Measurements from ENCODE around the gene PDLIM5. TPM values are rescaled to one million over a fixed set of nuclear protein-coding genes. Genes with fewer than 3 reads are reported as not detected.

PDLIM5 gene
- total and polyA plus RNA-seq, 4 donors = 20.4 to 93.4 (median 59.8) TPM

DNA sequence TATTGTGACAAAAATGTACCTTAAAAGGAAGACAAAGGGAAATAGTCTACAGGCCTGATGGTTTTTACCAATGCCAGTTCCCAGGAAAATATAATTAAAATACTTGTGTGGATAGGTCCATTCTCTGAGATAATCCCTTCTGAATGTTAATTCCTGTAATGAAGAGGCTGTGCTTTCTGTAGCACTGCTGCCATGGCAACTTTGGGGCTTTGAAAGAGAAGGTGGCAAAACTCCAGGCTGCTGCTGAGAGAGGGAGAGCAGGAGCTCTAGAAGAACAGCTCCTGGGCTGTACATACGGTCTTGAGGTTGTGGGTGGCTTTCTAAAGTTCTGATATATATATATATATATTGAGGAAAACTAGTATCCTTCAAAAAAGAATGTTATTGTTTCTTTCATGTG lies 125.4 kb downstream of the PDLIM5 start:
- peaks cover 0 to 4% (median 0%) of the 10 kb centered on the region in 5 donors for H3K4me1 ChIP-seq (ENCODE audit: control insufficient read depth in 5 of 5, insufficient read depth in 5 of 5, low read length in 5 of 5)

GRCh38 chr4:94578195-94578594 lies 126.5 kb downstream of the PDLIM5 start:
- DNase-seq (peak in 2 of 3 donors; percentile 11 to 12), ATAC-seq (ENCODE audit: insufficient read depth, low FRiP score) (no peak)
- H3K27me3 ChIP-seq (ENCODE audit: control insufficient read depth in 3 of 3, insufficient read depth in 3 of 3, low read length in 2 of 3) = no peaks in the 10 kb centered on the region
- peaks cover 0 to 4% (median 0%) of the 10 kb centered on the region in 5 donors for H3K4me1 ChIP-seq (ENCODE audit: control insufficient read depth in 5 of 5, insufficient read depth in 5 of 5, low read length in 5 of 5)
- no peak overlapping the region for H3K27ac ChIP-seq (ENCODE audit: low read depth in 1 of 2, low read length in 1 of 2)
- H3K9me3 ChIP-seq (ENCODE audit: control insufficient read depth in 4 of 4, insufficient read depth in 3 of 4, low read length in 3 of 4) = no peaks in the 10 kb centered on the region
- no peak for TF ChIP-seq CTCF (IDR thresholded peaks at IDR 0.05; ENCODE audit: control extremely low read depth, extremely low read depth)
- no peak overlapping the region for H3K4me3 ChIP-seq
- WGBS, 2 donors = 87 to 93% methylated on average over 2 of the region's 2 CpGs
- H3K9ac ChIP-seq (ENCODE audit: insufficient read depth in 1 of 2, low read length in 2 of 2) = no peak overlapping the region
- H3K36me3 ChIP-seq (ENCODE audit: control insufficient read depth in 4 of 4, insufficient read depth in 4 of 4, low read length in 4 of 4) = peaks cover 0 to 4% (median 0%) of the 10 kb centered on the region in 4 donors

More for the DNA sequence above, 125.4 kb downstream of the PDLIM5 start:
- WGBS, 2 donors = 34 to 64% methylated on average over 1 of the region's 1 CpG
- ATAC-seq (ENCODE audit: insufficient read depth, low FRiP score) = no peak
- no peak overlapping the region for H3K9ac ChIP-seq (ENCODE audit: insufficient read depth in 1 of 2, low read length in 2 of 2)
- H3K27ac ChIP-seq (ENCODE audit: low read depth in 1 of 2, low read length in 1 of 2) = no peak overlapping the region
- DNase-seq = peak; percentile 60 to 74 (median 71)
- no peak for TF ChIP-seq CTCF (IDR thresholded peaks at IDR 0.05; ENCODE audit: control extremely low read depth, extremely low read depth)
- no peak overlapping the region for H3K4me3 ChIP-seq
- H3K36me3 ChIP-seq (ENCODE audit: control insufficient read depth in 4 of 4, insufficient read depth in 4 of 4, low read length in 4 of 4) = peaks cover 0 to 5% (median 2%) of the 10 kb centered on the region in 4 donors
- no peaks in the 10 kb centered on the region for H3K27me3 ChIP-seq (ENCODE audit: control insufficient read depth in 3 of 3, insufficient read depth in 3 of 3, low read length in 2 of 3)
- H3K9me3 ChIP-seq (ENCODE audit: control insufficient read depth in 4 of 4, insufficient read depth in 3 of 4, low read length in 3 of 4) = no peaks in the 10 kb centered on the region

DNA sequence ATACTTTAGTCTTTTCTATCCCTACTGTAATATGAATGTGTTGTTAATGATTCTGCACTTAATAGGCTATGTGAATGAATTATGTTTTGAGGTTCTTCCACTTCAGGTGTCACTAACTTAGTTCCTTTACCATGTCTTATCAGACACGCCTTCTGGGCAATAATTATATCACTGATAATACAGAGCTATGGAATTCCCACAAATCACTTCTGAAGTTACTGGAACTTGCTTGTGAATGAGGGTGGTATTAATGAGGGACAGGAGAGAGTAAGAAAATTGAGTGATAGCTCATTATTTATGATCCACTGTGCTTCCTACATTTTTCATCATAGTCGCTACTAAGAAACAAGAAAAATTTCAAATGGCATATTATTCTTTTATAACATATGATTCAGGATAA lies 130.0 kb downstream of the PDLIM5 start:
- Histone ChIP-seq H3K9me3 (ENCODE audit: control insufficient read depth in 4 of 4, insufficient read depth in 3 of 4, low read length in 3 of 4) (no peaks in the 10 kb centered on the region), H3K4me3 (no peak overlapping the region), H3K27ac (ENCODE audit: low read depth in 1 of 2, low read length in 1 of 2) (no peak overlapping the region), H3K9ac (ENCODE audit: insufficient read depth in 1 of 2, low read length in 2 of 2) (no peak overlapping the region), H3K27me3 (ENCODE audit: control insufficient read depth in 3 of 3, insufficient read depth in 3 of 3, low read length in 2 of 3) (no peaks in the 10 kb centered on the region), H3K4me1 (ENCODE audit: control insufficient read depth in 5 of 5, insufficient read depth in 5 of 5, low read length in 5 of 5) (peaks cover 0 to 4% (median 0%) of the 10 kb centered on the region in 5 donors), H3K36me3 (ENCODE audit: control insufficient read depth in 4 of 4, insufficient read depth in 4 of 4, low read length in 4 of 4) (peaks cover 0 to 8% (median 1%) of the 10 kb centered on the region in 4 donors)
- no peak for TF ChIP-seq CTCF (IDR thresholded peaks at IDR 0.05; ENCODE audit: control extremely low read depth, extremely low read depth)
- WGBS, 2 donors = 96 to 98% methylated on average over 2 of the region's 2 CpGs
- ATAC-seq (ENCODE audit: insufficient read depth, low FRiP score) (no peak), DNase-seq (no peak)

DNA sequence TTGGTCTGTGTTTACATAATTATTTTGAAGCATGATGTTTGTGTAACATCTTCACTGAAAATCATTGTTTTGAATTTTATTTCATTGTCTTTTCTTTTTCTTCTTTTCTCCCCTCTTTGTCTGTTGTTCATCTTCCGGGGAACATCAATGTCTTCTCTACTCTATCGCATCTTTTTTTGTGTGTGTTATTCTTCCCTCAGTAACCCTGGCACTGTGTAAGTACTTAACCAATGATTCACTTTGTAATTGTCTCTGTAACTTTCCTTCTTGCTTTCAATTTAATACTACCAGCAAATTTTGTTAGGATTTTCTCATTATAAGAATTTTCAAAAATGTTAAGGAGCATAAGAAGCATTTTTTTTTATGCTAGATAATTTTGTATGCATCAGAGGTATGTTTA lies 130.8 kb downstream of the PDLIM5 start:
- Histone ChIP-seq H3K4me3 (no peak overlapping the region), H3K27ac (ENCODE audit: low read depth in 1 of 2, low read length in 1 of 2) (no peak overlapping the region), H3K4me1 (ENCODE audit: control insufficient read depth in 5 of 5, insufficient read depth in 5 of 5, low read length in 5 of 5) (peaks cover 0 to 4% (median 0%) of the 10 kb centered on the region in 5 donors), H3K36me3 (ENCODE audit: control insufficient read depth in 4 of 4, insufficient read depth in 4 of 4, low read length in 4 of 4) (peaks cover 0 to 8% (median 1%) of the 10 kb centered on the region in 4 donors), H3K9me3 (ENCODE audit: control insufficient read depth in 4 of 4, insufficient read depth in 3 of 4, low read length in 3 of 4) (no peaks in the 10 kb centered on the region), H3K27me3 (ENCODE audit: control insufficient read depth in 3 of 3, insufficient read depth in 3 of 3, low read length in 2 of 3) (no peaks in the 10 kb centered on the region), H3K9ac (ENCODE audit: insufficient read depth in 1 of 2, low read length in 2 of 2) (no peak overlapping the region)
- no peak for ATAC-seq (ENCODE audit: insufficient read depth, low FRiP score)
- TF ChIP-seq CTCF (IDR thresholded peaks at IDR 0.05; ENCODE audit: control extremely low read depth, extremely low read depth) = no peak
- no peak for DNase-seq
- 98% methylated on average over 2 of the region's 2 CpGs for WGBS, 2 donors

All from lung (tissue), 12 donors.